ENCODE measurements around the gene MFSD12. TPM values are rescaled to one million over a fixed set of nuclear protein-coding genes. Genes with fewer than 3 reads are reported as not detected.

The MFSD12 gene
- total and polyA plus RNA-seq, 4 donors = 25.5 to 78.4 (median 62.2) TPM

GRCh38 chr19:3556978-3557460, 367 bp downstream of the MFSD12 start:
- H3K4me1 ChIP-seq (ENCODE audit: control insufficient read depth in 5 of 5, insufficient read depth in 5 of 5, low read length in 5 of 5) = peaks cover 0 to 17% (median 0%) of the 10 kb centered on the region in 5 donors
- DNase-seq = no peak
- peak overlapping the region; percentile 56 to 70 for H3K27ac ChIP-seq (ENCODE audit: low read depth in 1 of 2, low read length in 1 of 2)

GRCh38 chr19:3556423-3556977, 886 bp downstream of the MFSD12 start:
- ATAC-seq (ENCODE audit: insufficient read depth, low FRiP score) (no peak), DNase-seq (no peak)
- TF ChIP-seq, protein P1, sequence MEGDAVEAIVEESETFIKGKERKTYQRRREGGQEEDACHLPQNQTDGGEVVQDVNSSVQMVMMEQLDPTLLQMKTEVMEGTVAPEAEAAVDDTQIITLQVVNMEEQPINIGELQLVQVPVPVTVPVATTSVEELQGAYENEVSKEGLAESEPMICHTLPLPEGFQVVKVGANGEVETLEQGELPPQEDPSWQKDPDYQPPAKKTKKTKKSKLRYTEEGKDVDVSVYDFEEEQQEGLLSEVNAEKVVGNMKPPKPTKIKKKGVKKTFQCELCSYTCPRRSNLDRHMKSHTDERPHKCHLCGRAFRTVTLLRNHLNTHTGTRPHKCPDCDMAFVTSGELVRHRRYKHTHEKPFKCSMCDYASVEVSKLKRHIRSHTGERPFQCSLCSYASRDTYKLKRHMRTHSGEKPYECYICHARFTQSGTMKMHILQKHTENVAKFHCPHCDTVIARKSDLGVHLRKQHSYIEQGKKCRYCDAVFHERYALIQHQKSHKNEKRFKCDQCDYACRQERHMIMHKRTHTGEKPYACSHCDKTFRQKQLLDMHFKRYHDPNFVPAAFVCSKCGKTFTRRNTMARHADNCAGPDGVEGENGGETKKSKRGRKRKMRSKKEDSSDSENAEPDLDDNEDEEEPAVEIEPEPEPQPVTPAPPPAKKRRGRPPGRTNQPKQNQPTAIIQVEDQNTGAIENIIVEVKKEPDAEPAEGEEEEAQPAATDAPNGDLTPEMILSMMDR (IDR thresholded peaks at IDR 0.05; ENCODE audit: control extremely low read depth, extremely low read depth) = no peak
- peak overlapping the region in 1 of 2 donors; percentile 56 for H3K27ac ChIP-seq (ENCODE audit: low read depth in 1 of 2, low read length in 1 of 2)
- H3K4me1 ChIP-seq (ENCODE audit: control insufficient read depth in 5 of 5, insufficient read depth in 5 of 5, low read length in 5 of 5) = peaks cover 0 to 17% (median 0%) of the 10 kb centered on the region in 5 donors
- no peaks in the 10 kb centered on the region for H3K9me3 ChIP-seq (ENCODE audit: control insufficient read depth in 4 of 4, insufficient read depth in 3 of 4, low read length in 3 of 4)
- H3K4me3 ChIP-seq = peak overlapping the region; percentile 93
- H3K36me3 ChIP-seq (ENCODE audit: control insufficient read depth in 4 of 4, insufficient read depth in 4 of 4, low read length in 4 of 4) = no peaks in the 10 kb centered on the region
- peak overlapping the region in 1 of 2 donors; percentile 78 for H3K9ac ChIP-seq (ENCODE audit: insufficient read depth in 1 of 2, low read length in 2 of 2)
- 30 to 37% methylated on average over 9 of the region's 9 CpGs for WGBS, 2 donors
- no peaks in the 10 kb centered on the region for H3K27me3 ChIP-seq (ENCODE audit: control insufficient read depth in 3 of 3, insufficient read depth in 3 of 3, low read length in 2 of 3)

More at GRCh38 chr19:3556978-3557460, 367 bp downstream of the MFSD12 start:
- TF ChIP-seq, protein P1 (IDR thresholded peaks at IDR 0.05; ENCODE audit: control extremely low read depth, extremely low read depth) = no peak
- Histone ChIP-seq H3K36me3 (ENCODE audit: control insufficient read depth in 4 of 4, insufficient read depth in 4 of 4, low read length in 4 of 4) (no peaks in the 10 kb centered on the region), H3K9me3 (ENCODE audit: control insufficient read depth in 4 of 4, insufficient read depth in 3 of 4, low read length in 3 of 4) (no peaks in the 10 kb centered on the region), H3K27me3 (ENCODE audit: control insufficient read depth in 3 of 3, insufficient read depth in 3 of 3, low read length in 2 of 3) (no peaks in the 10 kb centered on the region), H3K4me3 (peak overlapping the region; percentile 93), H3K9ac (ENCODE audit: insufficient read depth in 1 of 2, low read length in 2 of 2) (peak overlapping the region in 1 of 2 donors; percentile 78)
- ATAC-seq (ENCODE audit: insufficient read depth, low FRiP score) = no peak
- 0 to 1% methylated on average over 35 to 60 of the region's 60 CpGs for WGBS, 2 donors

- DNase-seq = no peak
These were observed 1.5 kb downstream of the MFSD12 start for GRCh38 chr19:3555653-3556422.

More at GRCh38 chr19:3555653-3556422, 1.5 kb downstream of the MFSD12 start:
- TF ChIP-seq, protein P1 (IDR thresholded peaks at IDR 0.05; ENCODE audit: control extremely low read depth, extremely low read depth) = no peak
- 73 to 78% methylated on average over 15 of the region's 15 CpGs for WGBS, 2 donors
- Histone ChIP-seq H3K4me1 (ENCODE audit: control insufficient read depth in 5 of 5, insufficient read depth in 5 of 5, low read length in 5 of 5) (peaks cover 0 to 17% (median 0%) of the 10 kb centered on the region in 5 donors), H3K9me3 (ENCODE audit: control insufficient read depth in 4 of 4, insufficient read depth in 3 of 4, low read length in 3 of 4) (no peaks in the 10 kb centered on the region), H3K4me3 (peak overlapping the region; percentile 93), H3K27me3 (ENCODE audit: control insufficient read depth in 3 of 3, insufficient read depth in 3 of 3, low read length in 2 of 3) (no peaks in the 10 kb centered on the region), H3K36me3 (ENCODE audit: control insufficient read depth in 4 of 4, insufficient read depth in 4 of 4, low read length in 4 of 4) (peaks cover 0 to under 1% (median 0%) of the 10 kb centered on the region in 4 donors), H3K27ac (ENCODE audit: low read depth in 1 of 2, low read length in 1 of 2) (peak overlapping the region in 1 of 2 donors; percentile 20), H3K9ac (ENCODE audit: insufficient read depth in 1 of 2, low read length in 2 of 2) (no peak overlapping the region)
- ATAC-seq (ENCODE audit: insufficient read depth, low FRiP score) = no peak

Measured in lung (tissue), 12 donors.